ENCODE results near the gene NOVA2. TPM values are rescaled to one million over a fixed set of nuclear protein-coding genes. Genes with fewer than 3 reads are reported as not detected.

NOVA2 gene
- total RNA-seq, 4 donors from 2014 or later, result 0.68 to 9.2 (median 1.9) TPM

DNA sequence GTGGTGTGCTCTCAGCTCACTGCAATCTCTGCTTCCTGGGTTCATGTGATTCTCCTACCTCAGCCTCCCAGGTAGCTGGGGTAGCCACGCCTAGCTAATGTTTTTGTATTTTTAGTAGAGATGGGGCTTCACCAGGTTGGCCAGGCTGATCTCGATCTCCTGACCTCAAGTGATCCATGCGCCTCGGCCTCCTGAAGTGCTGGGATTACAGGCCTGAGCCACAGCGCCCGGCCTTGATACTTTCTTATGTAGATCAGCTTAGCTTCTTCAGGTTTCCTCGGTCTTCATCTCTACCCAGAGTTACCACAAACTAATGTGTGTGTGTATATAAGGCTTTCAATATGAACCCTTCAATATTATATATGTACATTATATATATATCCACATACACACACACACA is 11.7 kb upstream of the NOVA2 start:
- TF ChIP-seq, protein P1, sequence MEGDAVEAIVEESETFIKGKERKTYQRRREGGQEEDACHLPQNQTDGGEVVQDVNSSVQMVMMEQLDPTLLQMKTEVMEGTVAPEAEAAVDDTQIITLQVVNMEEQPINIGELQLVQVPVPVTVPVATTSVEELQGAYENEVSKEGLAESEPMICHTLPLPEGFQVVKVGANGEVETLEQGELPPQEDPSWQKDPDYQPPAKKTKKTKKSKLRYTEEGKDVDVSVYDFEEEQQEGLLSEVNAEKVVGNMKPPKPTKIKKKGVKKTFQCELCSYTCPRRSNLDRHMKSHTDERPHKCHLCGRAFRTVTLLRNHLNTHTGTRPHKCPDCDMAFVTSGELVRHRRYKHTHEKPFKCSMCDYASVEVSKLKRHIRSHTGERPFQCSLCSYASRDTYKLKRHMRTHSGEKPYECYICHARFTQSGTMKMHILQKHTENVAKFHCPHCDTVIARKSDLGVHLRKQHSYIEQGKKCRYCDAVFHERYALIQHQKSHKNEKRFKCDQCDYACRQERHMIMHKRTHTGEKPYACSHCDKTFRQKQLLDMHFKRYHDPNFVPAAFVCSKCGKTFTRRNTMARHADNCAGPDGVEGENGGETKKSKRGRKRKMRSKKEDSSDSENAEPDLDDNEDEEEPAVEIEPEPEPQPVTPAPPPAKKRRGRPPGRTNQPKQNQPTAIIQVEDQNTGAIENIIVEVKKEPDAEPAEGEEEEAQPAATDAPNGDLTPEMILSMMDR (IDR thresholded peaks at IDR 0.05; ENCODE audit: low read depth), result no peak

DNA sequence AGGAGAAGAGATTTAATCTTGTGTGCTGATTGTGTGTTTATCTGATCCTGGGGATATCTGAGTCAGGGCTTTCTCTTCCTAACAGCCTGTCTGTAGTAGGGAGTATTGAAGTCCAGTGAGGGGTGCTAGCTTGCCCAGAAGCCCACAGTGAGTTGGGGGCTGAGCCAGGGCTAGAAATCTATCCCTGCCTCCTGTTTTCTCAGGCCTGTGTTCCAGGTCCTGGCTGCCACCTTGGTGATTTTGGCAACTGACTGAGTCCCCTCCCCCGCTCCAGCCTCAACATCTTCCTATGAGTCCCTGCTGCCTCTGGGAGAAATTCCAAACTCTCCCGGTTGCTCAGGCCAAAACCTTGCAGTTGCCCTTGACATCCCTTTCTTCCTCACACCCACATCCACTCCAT is 7.7 kb upstream of the NOVA2 start:
- TF ChIP-seq, protein P1 (IDR thresholded peaks at IDR 0.05; ENCODE audit: low read depth), result no peak

DNA sequence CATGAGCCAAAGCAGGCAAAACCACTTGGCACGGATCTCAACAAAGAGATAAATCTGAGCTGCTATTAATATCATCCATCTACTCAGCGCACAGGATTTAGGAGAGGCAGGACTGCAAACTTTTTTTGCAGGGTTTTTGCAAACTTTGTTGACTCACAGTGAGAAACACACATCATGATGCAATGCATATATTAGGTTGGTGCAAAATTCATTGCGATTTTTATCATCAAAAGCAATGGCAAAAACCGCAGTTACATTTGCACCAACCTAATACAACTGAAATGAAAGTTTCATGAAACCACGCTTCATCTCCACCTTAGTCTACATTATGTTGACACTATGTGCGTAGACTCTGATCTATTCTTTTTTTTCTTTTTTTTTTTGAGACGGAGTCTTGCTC is 4.5 kb upstream of the NOVA2 start:
- TF ChIP-seq, protein P1 (IDR thresholded peaks at IDR 0.05; ENCODE audit: low read depth), result no peak

DNA sequence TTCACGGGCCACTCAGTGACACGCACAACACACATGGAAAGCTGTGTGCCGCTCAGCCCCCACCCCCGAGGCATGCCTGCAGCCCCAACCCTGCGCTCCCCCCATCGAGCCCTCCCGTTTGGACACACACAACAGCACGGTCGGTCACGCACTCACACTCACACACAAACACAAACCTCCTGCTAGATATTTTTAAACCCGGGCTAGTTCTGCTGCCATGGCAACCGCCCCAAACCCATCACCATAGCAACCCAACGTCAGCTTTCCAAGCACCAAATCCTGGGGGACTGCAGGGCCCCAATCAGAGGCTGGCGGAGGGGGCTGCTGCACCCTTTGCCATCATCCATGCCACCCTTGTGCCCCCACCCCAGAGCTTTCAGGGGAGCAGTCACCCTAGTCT is 2.5 kb upstream of the NOVA2 start:
- TF ChIP-seq, protein P1 (IDR thresholded peaks at IDR 0.05; ENCODE audit: low read depth), result no peak

DNA sequence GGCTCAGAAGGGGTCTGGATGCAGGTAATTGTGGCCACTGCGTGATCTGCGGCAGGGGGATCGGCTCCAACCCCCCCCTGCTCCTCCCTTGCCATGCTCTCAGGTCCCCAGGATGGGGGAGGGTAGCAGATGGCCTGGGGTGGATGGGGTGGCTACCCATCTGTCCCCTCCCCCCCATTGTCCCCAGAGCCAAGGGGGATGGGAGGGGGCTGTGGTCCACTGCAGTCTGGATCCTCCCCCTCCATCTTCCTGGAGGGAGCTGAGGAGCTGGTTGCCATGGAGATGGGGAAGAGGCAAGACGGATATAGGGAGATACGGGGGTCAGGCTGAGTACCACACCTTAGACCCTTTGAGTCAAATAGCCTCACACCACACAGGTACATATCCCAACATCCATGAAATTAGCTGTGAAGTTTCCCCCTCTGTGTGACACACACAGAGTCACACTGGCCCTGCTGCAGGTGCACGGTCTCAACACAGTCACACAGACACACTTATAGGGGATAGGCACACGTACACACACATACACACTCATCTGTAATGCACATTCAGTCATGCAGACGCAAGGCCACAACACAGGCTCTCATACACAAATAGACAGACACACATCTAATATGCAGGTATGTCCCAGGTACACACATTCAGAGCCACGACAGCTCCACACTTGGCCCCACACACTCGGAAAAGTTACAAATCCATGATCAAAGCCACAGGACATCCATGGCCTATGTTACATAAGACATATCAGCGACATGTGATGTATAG is 1.8 kb upstream of the NOVA2 start:
- TF ChIP-seq, protein P1 (IDR thresholded peaks at IDR 0.05; ENCODE audit: low read depth), result no peak

DNA sequence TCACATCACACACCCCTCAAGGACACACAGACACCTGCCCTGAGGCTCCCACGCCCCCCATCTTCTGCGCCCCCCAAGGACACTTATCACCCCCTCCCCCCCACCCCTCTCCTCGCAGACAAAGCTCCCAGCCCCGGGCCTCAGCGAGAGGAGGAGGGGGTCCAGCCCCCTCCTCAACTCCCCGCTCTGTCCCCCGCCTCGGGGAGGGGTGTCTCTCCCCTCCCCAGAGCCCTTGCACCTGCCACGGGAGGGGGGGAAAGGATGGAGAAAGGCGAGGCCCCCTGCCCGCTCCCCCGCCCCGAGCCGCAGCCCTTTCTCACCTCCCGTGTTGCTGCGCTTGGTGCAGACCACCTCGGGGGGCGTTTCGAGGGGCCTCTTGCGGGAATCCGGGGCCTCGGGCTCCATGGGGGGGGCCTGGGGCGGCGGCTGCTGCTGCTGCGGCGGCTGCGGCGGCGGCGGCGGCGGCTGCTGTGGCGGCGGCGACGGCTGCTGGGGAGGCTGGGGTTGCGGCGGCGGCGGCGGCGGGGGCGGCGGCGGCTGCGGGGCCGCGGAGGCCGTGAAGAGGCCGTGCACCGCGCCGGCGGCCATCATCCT is 621 bp downstream of the NOVA2 start:
- TF ChIP-seq, protein P1 (IDR thresholded peaks at IDR 0.05; ENCODE audit: low read depth), result no peak

DNA sequence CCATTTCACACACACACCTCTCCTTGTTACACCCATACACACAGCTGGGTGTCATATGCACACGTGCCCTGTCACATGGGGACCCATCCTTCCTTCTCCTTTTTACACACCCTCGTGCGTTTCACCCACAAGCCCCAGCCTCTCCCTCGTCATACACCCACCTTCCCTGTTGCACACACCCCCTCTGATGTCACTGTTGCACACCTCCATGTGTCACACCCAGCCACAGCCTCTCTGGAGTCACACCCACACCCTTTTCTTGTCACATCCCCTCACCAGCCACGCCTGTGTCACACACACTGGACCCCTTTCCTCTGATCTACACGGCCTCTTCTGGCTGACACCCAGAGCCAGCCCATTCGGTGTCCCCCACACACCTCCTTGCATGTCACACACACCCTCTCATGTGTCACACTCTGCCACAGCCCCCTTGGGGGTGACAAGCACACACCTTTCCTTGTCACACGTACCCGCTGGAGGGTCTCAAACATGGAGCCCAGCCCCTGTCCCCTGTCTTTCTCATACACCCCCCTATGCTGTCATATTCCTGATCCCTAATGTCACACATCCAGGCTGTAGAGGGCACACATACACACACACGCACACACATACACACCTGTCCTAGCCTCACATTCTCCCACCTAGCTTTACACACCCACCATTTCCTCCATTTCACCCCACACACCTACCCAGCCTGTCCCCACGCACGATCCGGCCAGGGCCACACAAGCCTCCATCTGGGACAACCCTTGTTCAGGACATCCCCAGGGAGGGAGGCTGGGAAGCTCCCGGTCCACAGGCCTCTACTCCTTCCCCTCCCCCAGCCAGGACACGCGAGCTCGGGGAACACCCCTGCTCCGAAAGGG is 1.4 kb downstream of the NOVA2 start:
- TF ChIP-seq, protein P1 (IDR thresholded peaks at IDR 0.05; ENCODE audit: low read depth), result no peak
